KOPT-K1 (cell line): Measurements from ENCODE around the gene MDH1.
"Not testable (repeated sequence)": the region's sequence is repeated elsewhere in the genome, so short reads cannot be mapped to it uniquely, and the experiment has no call there.

Source experiments
- H3K27ac ChIP-seq: fragments of 200-600 bp; sonication (generic); 2 replicates; pipeline ENCODE4 v1.5.1; 2016; ENCODE audit warnings: antibody characterized with exemption, mild to moderate bottlenecking, low read depth, low read length; ENCODE audit not compliant: poor library complexity, severe bottlenecking
- H3K36me3 ChIP-seq: fragments of 200-600 bp; sonication (generic); 2 replicates; pipeline ENCODE4 v1.5.1; 2017; ENCODE audit warnings: antibody characterized with exemption, mild to moderate bottlenecking, low read length, moderate library complexity; ENCODE audit not compliant: insufficient read depth
- H3K9me3 ChIP-seq: fragments of 200-600 bp; sonication (generic); 2 replicates; pipeline ENCODE4 v1.5.1; 2017; ENCODE audit warnings: antibody characterized with exemption, low read length, mild to moderate bottlenecking; ENCODE audit not compliant: insufficient read depth, poor library complexity, severe bottlenecking

MDH1 gene

GRCh38 chr2:63608865-63609264 lies 20.1 kb downstream of the MDH1 start:
- H3K9me3 ChIP-seq, H3K27ac ChIP-seq: not testable (repeated sequence)
- H3K36me3 ChIP-seq, result peaks cover 46% of the 10 kb centered on the region

GRCh38 chr2:63610525-63610924 lies 21.8 kb downstream of the MDH1 start:
- H3K9me3 ChIP-seq, result no peaks in the 10 kb centered on the region
- H3K27ac ChIP-seq, result no peak overlapping the region
- peaks cover 30% of the 10 kb centered on the region for H3K36me3 ChIP-seq

DNA sequence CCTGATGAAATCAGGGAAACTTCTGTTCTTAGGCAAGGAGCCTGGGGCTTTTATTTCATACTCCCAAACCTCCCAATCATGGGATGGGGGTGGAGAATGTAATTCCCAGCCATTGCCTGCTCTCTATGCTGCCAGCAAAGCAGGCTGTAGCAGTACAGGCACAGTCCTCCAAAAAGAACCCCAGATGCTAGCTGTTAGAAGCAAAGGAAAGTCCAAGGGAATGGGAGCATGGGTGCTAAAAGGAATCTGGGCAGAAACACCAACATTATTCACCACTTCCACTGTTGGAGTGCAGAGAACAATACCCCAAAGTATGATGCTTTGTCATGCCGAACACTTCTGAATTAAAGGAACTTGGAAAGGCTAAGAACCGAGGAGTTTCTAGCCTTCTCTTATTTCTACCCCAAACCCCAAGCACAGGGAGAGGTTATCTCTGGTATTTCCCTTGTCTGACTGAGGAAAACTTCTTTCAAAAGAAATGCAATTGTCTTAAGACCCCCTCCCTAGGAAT lies 24.7 kb downstream of the MDH1 start:
- Histone ChIP-seq H3K27ac (no peak overlapping the region), H3K9me3 (no peaks in the 10 kb centered on the region), H3K36me3 (0 out of 2 replicates have a peak, but pooled peaks cover under 1% of the 10 kb centered on the region)

- Histone ChIP-seq H3K9me3 (no peaks in the 10 kb centered on the region), H3K27ac (no peak overlapping the region), H3K36me3 (no peaks in the 10 kb centered on the region)
Observed at GRCh38 chr2:63614448-63614968, 25.7 kb downstream of the MDH1 start.

GRCh38 chr2:63614983-63615945 lies 26.5 kb downstream of the MDH1 start:
- H3K36me3 ChIP-seq, result no peaks in the 10 kb centered on the region
- no peaks in the 10 kb centered on the region for H3K9me3 ChIP-seq
- no peak overlapping the region for H3K27ac ChIP-seq

- Histone ChIP-seq H3K36me3 (no peaks in the 10 kb centered on the region), H3K27ac (no peak overlapping the region), H3K9me3 (no peaks in the 10 kb centered on the region)
Observed at GRCh38 chr2:63617366-63617765, 28.6 kb downstream of the MDH1 start.

DNA sequence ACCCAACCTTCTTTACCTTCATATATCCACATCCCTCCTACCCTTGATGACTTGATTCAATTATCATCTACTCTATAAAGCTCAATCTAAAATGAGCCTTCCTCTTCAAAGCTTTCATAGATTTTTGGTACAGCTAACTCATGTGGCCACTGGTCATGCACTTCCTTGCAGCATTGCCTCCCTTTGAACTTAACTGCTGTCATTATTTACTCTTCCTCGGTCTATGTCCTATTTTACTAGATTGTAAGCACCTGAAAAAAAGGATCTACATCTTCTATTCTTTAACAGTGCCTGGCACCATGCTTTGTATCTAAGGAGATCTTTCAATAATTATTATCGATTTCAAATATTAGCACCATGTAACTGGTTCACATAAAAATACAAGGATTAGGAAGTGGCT lies 30.6 kb downstream of the MDH1 start:
- Histone ChIP-seq H3K9me3 (no peaks in the 10 kb centered on the region), H3K36me3 (no peaks in the 10 kb centered on the region), H3K27ac (no peak overlapping the region)

GRCh38 chr2:63622751-63623150 lies 34.0 kb downstream of the MDH1 start:
- no peaks in the 10 kb centered on the region for H3K9me3 ChIP-seq
- H3K36me3 ChIP-seq, result no peaks in the 10 kb centered on the region
- H3K27ac ChIP-seq, result no peak overlapping the region

DNA sequence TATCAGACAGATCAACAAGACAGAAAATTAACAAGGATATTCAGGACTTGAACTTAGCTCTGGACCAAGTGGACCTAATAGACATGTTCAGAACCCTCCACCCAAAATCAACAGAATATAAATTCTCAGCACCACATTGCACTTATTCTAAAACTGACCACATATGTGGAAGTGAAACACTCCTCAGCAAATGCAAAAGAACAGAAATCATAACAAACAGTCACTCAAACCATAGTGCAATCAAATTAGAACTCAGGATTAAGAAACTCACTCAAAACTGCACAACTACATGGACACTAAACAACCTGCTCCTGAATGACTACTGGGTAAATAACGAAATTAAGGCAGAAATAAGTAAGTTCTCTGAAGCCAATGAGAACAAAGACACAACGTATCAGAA lies 35.0 kb downstream of the MDH1 start:
- not testable (repeated sequence) for H3K9me3 ChIP-seq, H3K27ac ChIP-seq, H3K36me3 ChIP-seq

DNA sequence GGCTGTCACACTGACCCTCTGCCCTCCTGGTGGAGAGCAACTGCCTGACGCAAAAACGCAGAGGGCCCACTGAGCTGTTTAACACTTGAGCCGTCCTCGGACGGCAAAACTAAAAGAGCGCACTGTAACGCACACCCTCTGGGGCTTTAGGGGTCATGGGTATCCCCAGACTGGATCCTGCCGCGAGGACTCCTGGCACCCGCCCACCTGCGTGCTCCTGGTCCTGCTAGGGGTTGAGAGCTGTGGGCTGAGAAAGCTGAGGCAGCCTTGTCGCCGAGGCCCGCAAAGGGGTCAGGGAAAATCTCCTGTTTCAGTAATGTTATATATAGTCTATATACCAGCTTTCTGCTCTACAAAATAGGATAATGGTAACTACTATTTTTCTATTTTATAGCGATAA lies 39.1 kb downstream of the MDH1 start:
- no peak overlapping the region for H3K27ac ChIP-seq
- no peaks in the 10 kb centered on the region for H3K36me3 ChIP-seq
- H3K9me3 ChIP-seq, result peaks cover 14% of the 10 kb centered on the region

DNA sequence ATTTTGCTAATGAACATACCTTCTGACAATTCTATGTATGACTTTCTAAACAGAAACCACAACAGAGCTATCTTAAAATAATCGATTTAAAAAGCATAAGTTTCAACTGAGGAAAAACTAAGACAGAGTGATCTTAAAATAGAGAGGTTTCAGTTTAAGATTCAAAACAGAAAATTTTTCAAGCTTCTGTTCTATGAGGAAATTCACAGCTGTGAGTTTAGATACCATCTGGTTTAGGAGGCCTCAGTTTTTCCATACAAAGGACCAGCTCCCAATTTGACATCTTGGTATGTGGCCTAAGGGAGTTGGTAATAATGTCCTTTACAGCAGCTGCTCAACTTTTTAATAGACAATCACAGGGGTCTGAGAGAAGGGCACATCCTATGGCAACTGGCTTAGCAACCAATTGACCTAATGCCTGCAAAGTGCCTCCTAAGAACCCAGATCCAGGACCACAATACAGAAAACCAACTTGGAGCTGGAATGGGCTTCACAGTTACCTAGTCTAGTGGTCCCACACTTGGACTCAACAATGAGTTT lies 39.7 kb downstream of the MDH1 start:
- Histone ChIP-seq H3K27ac (no peak overlapping the region), H3K36me3 (no peaks in the 10 kb centered on the region), H3K9me3 (peaks cover 17% of the 10 kb centered on the region)

DNA sequence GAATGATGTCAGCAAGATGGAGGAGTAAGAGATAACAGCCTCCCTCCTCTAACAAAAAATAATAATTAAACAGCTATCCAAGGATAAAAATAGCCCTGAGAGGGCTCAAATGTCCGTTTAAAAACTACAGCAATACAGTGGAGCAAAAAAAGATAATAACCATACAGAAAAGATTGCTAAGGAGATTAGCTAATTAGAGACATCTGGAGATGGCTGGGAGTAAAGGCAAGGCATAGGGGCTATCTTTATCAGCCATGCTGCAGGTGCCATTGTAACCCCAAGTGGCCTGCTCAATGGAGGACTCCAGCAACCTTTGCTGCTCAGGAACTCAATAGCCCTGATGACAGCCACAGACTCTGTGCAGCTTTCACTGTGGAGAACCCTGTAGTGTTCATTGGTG lies 42.7 kb downstream of the MDH1 start:
- Histone ChIP-seq H3K36me3 (no peaks in the 10 kb centered on the region), H3K27ac (no peak overlapping the region), H3K9me3 (peaks cover 38% of the 10 kb centered on the region)

GRCh38 chr2:63632382-63632781 lies 43.6 kb downstream of the MDH1 start:
- H3K9me3 ChIP-seq, result peaks cover 41% of the 10 kb centered on the region
- no peak overlapping the region for H3K27ac ChIP-seq

GRCh38 chr2:63639344-63639743 lies 50.6 kb downstream of the MDH1 start:
- H3K27ac ChIP-seq, result no peak overlapping the region

More at GRCh38 chr2:63632382-63632781, 43.6 kb downstream of the MDH1 start:
- H3K36me3 ChIP-seq, result no peaks in the 10 kb centered on the region

GRCh38 chr2:63642946-63643345 lies 54.2 kb downstream of the MDH1 start:
- Histone ChIP-seq H3K9me3 (no peaks in the 10 kb centered on the region), H3K36me3 (no peaks in the 10 kb centered on the region), H3K27ac (no peak overlapping the region)

More at GRCh38 chr2:63639344-63639743, 50.6 kb downstream of the MDH1 start:
- H3K36me3 ChIP-seq, result no peaks in the 10 kb centered on the region
- peaks cover 22% of the 10 kb centered on the region for H3K9me3 ChIP-seq
